HG03135 (cell line): ENCODE data around the gene RBM15B.

Experiments used
- ATAC-seq: cut with Tn5 transposase; IDR thresholded peaks from one replicate; pipeline ENCODE4 v1.9.1; 2021; ENCODE audit warnings: mild to moderate bottlenecking, moderate library complexity; ENCODE audit not compliant: unreplicated experiment

RBM15B gene

DNA sequence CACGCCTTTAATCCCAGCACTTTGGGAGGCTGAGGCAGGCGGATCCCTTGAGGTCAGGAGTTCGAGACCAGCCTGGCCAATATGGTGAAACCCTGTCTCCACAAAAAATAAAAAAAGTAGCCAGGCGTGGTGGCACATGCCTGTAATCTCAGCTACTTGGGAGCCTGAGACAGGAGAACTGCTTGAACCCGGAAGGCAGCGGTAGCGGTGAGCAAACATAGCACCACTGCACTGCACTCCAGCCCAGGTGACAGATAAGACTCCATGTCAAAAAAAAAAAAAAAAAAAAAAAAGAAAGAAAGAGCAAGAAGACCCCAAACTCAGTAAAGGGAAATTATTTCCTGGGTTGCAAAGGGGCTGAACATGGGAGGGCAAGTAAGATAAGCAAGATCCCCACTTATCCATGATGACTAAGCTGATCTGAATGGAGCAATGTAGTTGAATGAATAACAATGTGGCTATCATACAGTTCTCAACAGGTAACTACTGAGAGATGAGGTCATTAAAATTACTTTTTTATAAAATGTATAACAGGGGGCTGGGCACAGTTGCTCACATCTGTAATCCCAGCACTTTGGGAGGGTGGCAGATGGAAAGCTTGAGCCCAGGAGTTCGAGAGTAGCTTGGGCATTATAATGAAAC lies 46.0 kb downstream of the RBM15B start:
- ATAC-seq = no peak

DNA sequence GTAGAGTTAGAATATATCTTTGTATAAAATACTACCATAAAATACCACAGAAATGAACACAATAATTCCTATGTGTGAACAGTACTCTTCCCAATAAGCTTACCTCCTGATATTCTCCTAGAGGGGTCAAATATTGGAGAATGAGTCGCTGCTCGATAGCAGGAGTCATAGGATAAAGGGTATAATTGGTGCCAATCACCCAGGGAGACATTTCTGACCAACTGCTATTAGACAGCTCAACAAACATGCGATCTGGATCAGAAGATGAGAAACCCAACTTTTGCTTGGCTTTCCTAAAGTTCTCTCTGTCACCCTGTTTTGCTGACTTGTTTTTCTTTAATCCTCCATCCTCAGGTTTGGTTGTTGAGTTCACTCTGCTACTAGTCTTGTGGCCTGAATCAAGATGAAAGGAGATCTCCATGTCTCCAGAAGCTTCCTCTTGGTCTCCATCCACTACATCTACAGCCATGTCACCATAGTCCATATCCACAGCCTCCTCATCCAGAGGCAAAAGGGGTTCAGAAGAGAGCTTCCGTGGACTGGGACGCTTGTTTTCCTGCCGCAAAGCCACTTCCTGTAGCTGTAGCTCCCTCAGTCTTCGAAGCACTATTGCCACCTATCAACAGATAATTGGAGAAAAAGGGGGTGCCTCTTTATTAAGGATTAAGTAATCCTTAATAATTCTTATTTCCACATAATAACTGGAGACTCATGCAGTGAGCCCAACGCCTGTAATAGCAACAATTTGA lies 50.4 kb downstream of the RBM15B start:
- ATAC-seq = no peak

DNA sequence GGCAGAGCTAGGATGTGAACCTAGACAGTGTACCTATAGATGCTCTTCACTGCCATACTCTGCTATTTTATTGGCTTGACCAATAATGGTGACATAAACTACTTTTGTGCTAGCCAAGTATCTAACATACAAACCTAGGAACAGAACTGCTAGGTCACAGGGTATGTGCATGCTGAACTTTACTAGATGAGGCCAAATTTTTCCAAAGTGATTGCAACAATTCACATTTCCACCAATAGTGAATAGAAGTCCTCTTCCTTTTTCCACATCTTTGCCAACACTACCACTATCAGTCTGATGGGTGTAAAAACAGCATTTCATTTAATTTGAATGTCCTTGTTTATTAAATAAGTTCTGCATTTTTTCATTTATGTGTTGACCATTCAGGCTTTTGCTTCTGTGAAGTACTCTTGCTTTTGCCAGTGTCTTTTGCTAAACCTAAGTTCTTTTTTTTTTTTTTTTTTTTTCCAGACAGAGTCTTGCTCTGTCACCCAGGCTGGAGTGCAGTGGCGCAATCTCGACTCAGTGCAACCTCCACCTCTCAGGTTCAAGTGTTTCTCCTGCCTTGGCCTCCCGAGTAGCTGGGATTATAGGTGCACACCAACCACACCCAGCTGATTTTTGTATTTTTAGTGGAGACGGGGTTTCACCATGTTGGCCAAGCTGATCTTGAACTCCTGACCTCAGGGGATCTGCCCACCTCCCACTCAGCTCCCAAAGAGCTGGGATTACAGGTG lies 54.6 kb downstream of the RBM15B start:
- no peak for ATAC-seq
